Neural cell (in vitro differentiated cells): Measurements from ENCODE around the gene MRPL10. TPM values are rescaled to one million over a fixed set of nuclear protein-coding genes. Genes with fewer than 3 reads are reported as not detected.

Experiments used
- H2AFZ ChIP-seq: fragments of 200-600, 300-800 bp; sonication (generic), shearing (Covaris generic); 2 replicates; pipeline ENCODE4 v1.6.0; 2014; ENCODE audit warnings: low read depth, mild to moderate bottlenecking, antibody characterized with exemption, low read length, moderate library complexity
- H3F3A ChIP-seq: fragments of 200-600 bp; shearing (Covaris generic); 2 replicates; pipeline ENCODE4 v1.6.1; 2016; ENCODE audit warnings: mild to moderate bottlenecking, moderate library complexity, mixed read lengths, antibody characterized with exemption, low read length; ENCODE audit not compliant: insufficient read depth, poor library complexity, severe bottlenecking
- H3K27ac ChIP-seq: fragments of 200-600, 300-800 bp; sonication (generic), shearing (Covaris generic); 2 replicates; pipeline ENCODE4 v1.5.1; 2014; ENCODE audit warnings: mild to moderate bottlenecking, low read length, moderate library complexity
- H3K27me3 ChIP-seq: fragments of 300-800, 200-600 bp; sonication (generic), shearing (Covaris generic); 2 replicates; pipeline ENCODE4 v1.6.0; 2014; ENCODE audit warnings: mild to moderate bottlenecking, low read depth, low read length, moderate library complexity; ENCODE audit not compliant: insufficient read depth
- H3K36me3 ChIP-seq: fragments of 300-800, 200-600 bp; sonication (generic), shearing (Covaris generic); 2 replicates; pipeline ENCODE4 v1.5.1; 2014; ENCODE audit warnings: mild to moderate bottlenecking, antibody characterized with exemption, low read length, moderate library complexity; ENCODE audit not compliant: insufficient read depth
- H3K4me2 ChIP-seq: fragments of 300-800, 200-600 bp; sonication (generic), shearing (Covaris generic); 2 replicates; pipeline ENCODE4 v1.6.0; 2014; ENCODE audit warnings: mild to moderate bottlenecking, low read length
- H3K4me3 ChIP-seq: fragments of 300-800, 200-600 bp; sonication (generic), shearing (Covaris generic); 2 replicates; pipeline ENCODE4 v1.5.1; 2014; ENCODE audit warnings: mild to moderate bottlenecking, low read length, moderate library complexity
- H3K79me2 ChIP-seq: fragments of 200-600 bp; shearing (Covaris generic); replicated peaks from 2 replicates; pipeline ENCODE4 v1.6.0; 2014; ENCODE audit warnings: mild to moderate bottlenecking, low read length, moderate library complexity; ENCODE audit not compliant: insufficient read depth
- H3K9ac ChIP-seq: fragments of 300-800, 200-600 bp; sonication (generic), shearing (Covaris generic); 2 replicates; pipeline ENCODE4 v1.6.1; 2016; ENCODE audit warnings: mild to moderate bottlenecking, low read length, mixed read lengths
- H3K9me2 ChIP-seq: fragments of 200-600 bp; shearing (Covaris generic); 2 replicates; pipeline ENCODE4 v1.6.1; 2016; ENCODE audit warnings: mild to moderate bottlenecking, low read length, mixed read lengths; ENCODE audit not compliant: insufficient read depth
- H3K9me3 ChIP-seq: fragments of 200-600, 300-800 bp; sonication (generic), shearing (Covaris generic); 2 replicates; pipeline ENCODE4 v1.6.1; 2016; ENCODE audit warnings: mild to moderate bottlenecking, mixed run types, low read length, moderate library complexity, mixed read lengths
- H4K20me1 ChIP-seq: fragments of 200-600 bp; shearing (Covaris generic); 2 replicates; pipeline ENCODE4 v1.6.1; 2016; ENCODE audit warnings: mild to moderate bottlenecking, mixed run types; ENCODE audit not compliant: insufficient read depth
- CTCF ChIP-seq: fragments of 450-650 bp; IDR thresholded peaks from 2 replicates; pipeline ENCODE4 v1.5.1; 2014; ENCODE audit warnings: antibody characterized with exemption, mild to moderate bottlenecking, moderate library complexity; ENCODE audit not compliant: poor library complexity, severe bottlenecking
- EP300 ChIP-seq: fragments of 450-650 bp; conservative IDR thresholded peaks from 2 replicates; pipeline ENCODE4 v1.6.1; 2014; ENCODE audit warnings: antibody characterized with exemption, mild to moderate bottlenecking, moderate library complexity; ENCODE audit not compliant: poor library complexity, severe bottlenecking
- EZH2 ChIP-seq: fragments of 200-600, 300-800 bp; shearing (Covaris generic), sonication (generic); IDR thresholded peaks from 2 replicates; pipeline ENCODE4 v1.6.1; 2014; ENCODE audit warnings: antibody characterized with exemption, low read length, borderline replicate concordance, mild to moderate bottlenecking; ENCODE audit not compliant: insufficient read depth, poor library complexity, severe bottlenecking
- MXI1 ChIP-seq: fragments of 450-650 bp; conservative IDR thresholded peaks from 2 replicates; pipeline ENCODE4 v1.6.1; 2014; ENCODE audit warnings: antibody characterized with exemption, mild to moderate bottlenecking; ENCODE audit not compliant: poor library complexity, severe bottlenecking
- POLR2AphosphoS5 ChIP-seq: IDR thresholded peaks from 2 replicates; pipeline ENCODE4 v1.6.1; 2012
- RAD21 ChIP-seq: fragments of 450-650 bp; conservative IDR thresholded peaks from 2 replicates; pipeline ENCODE4 v1.6.1; 2014; ENCODE audit warnings: antibody characterized with exemption, mild to moderate bottlenecking, moderate library complexity
- REST ChIP-seq: IDR thresholded peaks from 2 replicates; pipeline ENCODE4 v1.6.1; 2012; ENCODE audit warnings: borderline replicate concordance
- SMC3 ChIP-seq: fragments of 450-650 bp; conservative IDR thresholded peaks from 2 replicates; pipeline ENCODE4 v1.6.1; 2014; ENCODE audit warnings: antibody characterized with exemption, mild to moderate bottlenecking, moderate library complexity; ENCODE audit not compliant: poor library complexity
- TAF1 ChIP-seq: IDR thresholded peaks from 2 replicates; pipeline ENCODE4 v1.6.1; 2012; ENCODE audit warnings: low read depth
- polyA plus RNA-seq: library from polyadenylated mRNA; depleted of rRNA; stranded (reverse); fragments of >200 nt; gene quantifications from 2 replicates; pipeline ENCODE4 v1.2.3, GENCODE V29; 2014

The MRPL10 gene
- polyA plus RNA-seq, 1 donor from 2014 or later, result 34.2 TPM

GRCh38 chr17:47813077-47813476 lies 18.3 kb downstream of the MRPL10 start:
- no peak overlapping the region for H2AFZ ChIP-seq
- TF ChIP-seq EP300 (no peak), EZH2 (no peak), RAD21 (no peak), REST (no peak), POLR2AphosphoS5 (no peak), CTCF (no peak), MXI1 (no peak), SMC3 (no peak), TAF1 (no peak)
- no peak overlapping the region for H3K4me3 ChIP-seq
- H3K36me3 ChIP-seq, result no peaks in the 10 kb centered on the region
- no peaks in the 10 kb centered on the region for H3K9me2 ChIP-seq
- H3K9ac ChIP-seq, result no peak overlapping the region
- H3K79me2 ChIP-seq, result no peaks in the 10 kb centered on the region
- no peak overlapping the region for H3K4me2 ChIP-seq
- no peak overlapping the region for H3K27ac ChIP-seq
- H3F3A ChIP-seq, result no peaks in the 10 kb centered on the region
- no peaks in the 10 kb centered on the region for H3K9me3 ChIP-seq
- H3K27me3 ChIP-seq, result no peaks in the 10 kb centered on the region
- no peaks in the 10 kb centered on the region for H4K20me1 ChIP-seq

DNA sequence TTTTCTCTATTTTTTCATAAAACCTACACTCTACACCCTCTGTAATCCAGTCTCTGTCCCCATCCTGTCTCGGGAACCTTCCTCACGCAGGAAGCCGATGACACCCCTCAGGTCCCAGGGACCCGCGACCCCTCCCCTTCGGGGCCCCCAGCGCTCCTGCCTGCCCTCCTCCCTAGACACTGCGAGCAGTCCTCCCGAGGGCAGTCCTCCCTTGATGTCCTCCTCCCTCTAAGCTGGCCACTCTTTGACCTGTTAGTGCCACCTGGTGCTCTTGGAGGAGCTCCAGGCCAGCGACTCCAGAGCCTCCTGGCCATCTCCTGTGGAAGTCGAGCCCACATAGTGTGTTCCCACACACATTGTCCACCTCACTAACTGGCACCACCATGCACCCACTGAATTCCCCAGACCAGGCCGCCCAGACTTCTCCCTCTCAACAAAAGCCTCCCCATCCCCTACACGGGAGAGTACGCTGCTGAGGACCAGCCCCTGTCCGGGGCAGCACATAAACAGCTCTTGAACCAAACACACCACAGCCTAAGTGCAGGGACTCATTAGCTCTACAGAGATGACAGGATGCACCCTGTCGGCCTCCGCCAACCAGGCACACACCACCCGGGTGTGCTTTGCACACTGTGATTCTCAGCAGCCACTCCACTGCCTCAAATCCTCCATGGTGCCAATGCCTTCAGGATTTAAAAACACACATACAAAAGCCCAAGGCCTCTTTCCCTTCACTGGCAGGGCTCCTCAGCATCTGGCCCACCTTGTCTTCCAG lies 19.0 kb downstream of the MRPL10 start:
- Histone ChIP-seq H3K79me2 (no peaks in the 10 kb centered on the region), H2AFZ (no peak overlapping the region), H3K9ac (no peak overlapping the region), H4K20me1 (no peaks in the 10 kb centered on the region), H3K36me3 (no peaks in the 10 kb centered on the region), H3K4me2 (no peak overlapping the region), H3K4me3 (no peak overlapping the region), H3K9me3 (no peaks in the 10 kb centered on the region), H3K27me3 (no peaks in the 10 kb centered on the region), H3K27ac (no peak overlapping the region), H3F3A (no peaks in the 10 kb centered on the region), H3K9me2 (no peaks in the 10 kb centered on the region)
- no peak for TF ChIP-seq RAD21
- TF ChIP-seq EZH2, result no peak
- no peak for TF ChIP-seq REST
